HG03139 (cell line): Measurements from ENCODE around the gene VPS8.
"Not testable (repeated sequence)": the region's sequence is repeated elsewhere in the genome, so short reads cannot be mapped to it uniquely, and the experiment has no call there.

ENCODE experiments used
- ATAC-seq: cut with Tn5 transposase; IDR thresholded peaks from one replicate; pipeline ENCODE4 v1.9.1; 2021; ENCODE audit not compliant: unreplicated experiment

VPS8 gene

DNA sequence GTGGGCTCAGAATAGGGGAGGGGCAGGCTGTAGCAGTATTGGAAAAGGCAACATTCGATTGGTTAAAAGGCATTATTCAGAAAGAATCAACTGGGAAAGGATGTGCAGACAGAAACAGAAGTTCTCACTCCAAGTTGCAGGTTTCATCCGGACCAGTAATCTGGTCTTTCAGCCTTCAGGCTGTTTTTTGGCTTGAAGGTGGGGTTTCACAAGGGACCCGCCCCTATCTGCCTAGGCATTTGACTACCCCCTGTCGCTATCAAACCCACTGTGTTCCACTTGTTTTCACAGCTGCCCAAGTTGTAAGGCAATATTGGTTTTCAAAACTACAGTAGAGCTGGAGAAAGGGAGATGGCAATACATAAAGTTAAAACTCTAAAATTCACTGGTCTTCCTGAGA lies 96.9 kb downstream of the VPS8 start:
- ATAC-seq = no peak

DNA sequence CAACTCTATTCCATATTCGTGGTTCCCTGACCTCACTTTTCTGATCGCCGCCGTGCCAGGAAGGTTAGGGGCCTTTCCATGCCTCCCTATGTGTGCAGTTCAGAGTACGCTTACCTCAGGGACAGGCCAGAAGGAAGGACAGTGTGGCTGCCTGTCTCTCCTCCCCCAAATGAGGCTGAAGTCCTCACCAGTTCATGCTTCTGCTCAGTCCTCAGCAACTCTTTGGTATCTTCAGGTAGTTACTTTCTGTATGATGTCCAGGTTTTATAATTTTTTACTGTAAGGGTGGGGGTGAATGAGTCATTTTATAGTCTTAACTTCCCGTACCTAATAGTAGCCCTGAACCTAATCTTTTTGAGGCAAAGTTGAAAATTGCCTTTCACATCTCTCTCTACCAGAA lies 98.7 kb downstream of the VPS8 start:
- no peak for ATAC-seq

DNA sequence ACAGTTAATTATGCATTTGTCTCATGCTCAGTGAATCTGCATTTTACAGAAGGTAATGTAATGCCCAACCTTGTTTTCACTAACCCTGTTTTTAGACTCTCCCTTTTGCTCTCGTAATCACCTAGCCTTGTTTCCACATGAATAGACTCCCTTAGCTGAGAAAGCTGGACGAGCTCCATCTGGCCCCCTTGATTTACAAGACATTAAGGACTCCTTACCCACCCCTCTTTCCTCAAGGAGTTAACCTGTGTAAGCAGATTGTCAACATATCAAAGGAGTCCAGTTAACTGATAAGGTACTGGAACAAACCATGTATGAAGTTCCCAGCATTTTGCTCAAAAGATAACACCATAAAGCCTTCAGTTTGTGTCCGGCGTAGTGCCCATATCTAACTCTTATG lies 99.6 kb downstream of the VPS8 start:
- no peak for ATAC-seq

DNA sequence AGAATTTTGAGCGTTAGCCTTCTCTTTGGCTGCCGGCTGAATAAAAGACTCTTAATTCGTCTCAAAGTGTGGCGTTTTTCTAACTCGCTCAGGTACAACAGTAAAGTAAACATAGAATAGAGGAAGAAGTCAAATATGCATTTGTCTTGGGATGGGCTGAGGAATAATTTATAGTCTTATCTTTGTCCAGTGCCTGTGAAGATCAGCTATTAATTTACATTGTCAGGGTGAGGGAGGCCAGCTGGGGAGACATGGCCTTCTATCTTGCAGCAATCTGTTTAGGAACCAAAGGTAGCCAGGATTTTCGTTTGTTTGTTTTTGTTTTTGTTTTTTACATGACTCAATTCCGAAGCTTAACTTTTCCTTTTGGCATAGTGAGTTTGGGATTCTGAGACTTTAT lies 100.2 kb downstream of the VPS8 start:
- ATAC-seq = no peak

DNA sequence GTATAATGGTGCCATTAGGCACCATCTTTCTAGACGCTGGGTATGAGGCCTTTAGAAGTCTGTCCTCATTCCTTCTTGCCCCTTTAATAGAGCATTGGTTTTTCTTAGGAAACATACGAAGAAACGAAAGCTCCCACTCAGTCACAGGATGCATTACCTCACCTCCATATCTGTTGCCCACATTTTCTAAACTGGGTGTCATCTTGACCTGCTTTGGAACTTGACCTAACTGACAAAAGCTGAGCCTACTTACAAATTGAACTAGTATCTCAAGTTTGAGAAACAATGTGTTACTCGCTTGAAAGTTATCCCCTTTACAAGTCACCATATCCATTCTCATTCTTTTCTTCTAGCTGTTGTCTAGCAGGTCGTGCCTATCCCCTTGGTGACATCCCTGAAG lies 102.7 kb downstream of the VPS8 start:
- ATAC-seq = no peak

DNA sequence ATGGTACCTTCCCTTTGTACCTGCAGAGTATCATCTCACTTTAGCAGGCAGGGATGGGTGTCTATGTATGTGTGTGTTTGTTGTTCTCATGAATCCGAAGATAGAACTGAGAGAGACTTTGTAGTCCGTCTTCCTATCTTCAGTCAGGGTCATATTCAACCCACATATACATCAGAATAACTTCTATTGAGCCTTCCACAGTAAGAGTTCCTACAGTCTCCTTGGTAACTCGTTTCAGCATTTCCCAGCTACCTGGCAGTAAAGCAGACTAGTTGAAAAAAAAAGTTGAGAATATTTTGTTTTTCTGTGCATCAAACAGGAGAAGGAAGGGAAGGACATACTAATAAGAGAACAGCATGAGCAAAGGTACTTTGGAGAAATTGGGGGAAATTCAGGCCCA lies 106.8 kb downstream of the VPS8 start:
- no peak for ATAC-seq

DNA sequence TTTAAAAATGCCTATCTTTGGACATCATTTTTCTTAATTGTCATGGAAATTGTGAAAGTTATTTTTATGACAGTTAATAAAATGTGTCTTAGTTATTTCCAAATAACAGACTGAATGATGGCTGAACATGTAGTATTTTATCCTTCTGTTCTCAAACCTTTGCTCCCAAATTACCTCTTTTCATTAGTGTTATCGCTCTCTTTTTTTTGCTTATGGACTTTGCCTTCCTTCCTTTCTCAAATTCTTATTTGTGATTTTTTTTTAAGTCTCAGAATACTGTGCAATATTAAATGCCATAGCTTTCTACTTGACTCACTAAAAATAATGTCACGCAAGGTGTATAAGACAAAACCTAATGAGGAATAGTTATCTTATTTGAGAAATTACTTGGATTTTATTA lies 107.7 kb downstream of the VPS8 start:
- no peak for ATAC-seq

DNA sequence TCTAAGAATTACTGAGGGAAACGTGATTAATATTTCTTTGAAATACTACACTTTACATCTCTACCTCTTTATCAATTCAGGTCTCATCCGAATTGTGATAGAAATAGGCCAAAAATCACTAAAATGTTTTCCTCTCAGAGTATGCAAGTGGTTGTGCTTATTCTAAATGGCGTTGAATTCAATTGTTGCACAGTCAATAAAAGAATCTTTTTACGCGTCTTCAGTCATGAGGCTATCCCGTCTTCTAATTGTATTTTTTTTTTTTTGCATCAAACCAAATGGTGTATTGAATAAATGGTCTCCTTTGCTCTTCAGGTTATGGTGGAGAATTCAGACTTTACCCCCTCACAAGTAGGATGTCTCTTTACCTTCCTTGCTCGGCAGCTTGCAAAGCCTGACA lies 112.6 kb downstream of the VPS8 start:
- no peak for ATAC-seq

DNA sequence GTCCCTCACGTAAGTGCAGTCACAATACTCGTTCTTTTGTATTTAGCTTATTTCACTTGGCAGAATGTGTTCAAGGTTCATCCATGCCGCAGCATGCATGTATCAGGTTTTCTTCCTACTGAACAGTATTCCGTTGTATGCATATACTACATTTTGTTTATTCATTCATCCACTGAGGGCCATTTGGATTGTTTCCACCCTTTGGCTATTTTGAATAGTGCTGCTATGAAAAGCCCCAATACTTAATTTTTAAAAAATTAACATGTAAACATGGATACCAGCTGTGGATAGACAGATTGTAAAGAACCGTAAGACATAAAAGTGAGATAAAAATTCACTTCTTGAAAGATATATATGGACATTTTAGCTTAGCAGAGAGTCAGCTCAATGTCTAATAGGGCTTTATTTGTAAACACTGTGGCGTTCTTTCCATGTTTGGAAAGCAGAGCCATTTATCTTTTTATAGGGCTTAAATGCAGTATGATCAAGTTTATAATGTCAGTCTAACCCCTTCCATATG lies 115.9 kb downstream of the VPS8 start:
- no peak for ATAC-seq

DNA sequence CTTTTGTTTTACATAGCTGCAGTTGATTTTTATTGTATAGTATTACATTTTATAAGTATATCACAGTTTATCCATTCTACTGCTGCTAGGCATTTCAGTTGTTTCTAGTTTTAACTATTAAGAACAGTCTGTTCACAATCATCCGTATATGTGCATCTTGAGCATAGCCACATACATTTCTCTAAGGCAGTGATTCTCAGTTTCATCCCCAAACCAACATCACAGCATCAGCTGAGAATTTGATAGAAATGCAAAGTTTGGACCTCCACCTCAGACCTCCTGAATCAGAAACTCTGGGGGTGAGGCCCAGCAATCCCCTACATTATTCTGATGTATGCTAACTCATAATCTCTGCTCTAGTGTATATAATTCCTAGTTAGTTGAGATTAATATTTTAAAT lies 120.8 kb downstream of the VPS8 start:
- no peak for ATAC-seq

DNA sequence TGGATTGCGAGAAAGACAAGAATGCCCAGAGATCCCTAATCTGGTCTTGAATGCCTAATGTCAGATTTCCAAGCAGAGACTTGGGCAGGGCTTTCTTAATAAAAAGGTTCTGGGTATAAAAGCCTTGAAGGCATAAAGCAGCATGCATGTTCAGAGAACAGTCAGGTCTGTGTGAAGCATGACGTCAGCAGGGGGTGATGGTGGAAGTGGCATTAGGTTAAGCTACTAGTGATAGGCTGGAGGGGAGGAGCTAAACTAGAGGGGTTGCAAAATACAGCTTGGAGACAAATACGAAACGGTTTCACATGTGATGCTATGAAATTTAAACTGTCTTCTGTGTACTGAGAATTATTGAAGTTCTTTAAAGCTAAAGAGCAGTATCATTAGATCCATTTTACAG lies 125.6 kb downstream of the VPS8 start:
- no peak for ATAC-seq

DNA sequence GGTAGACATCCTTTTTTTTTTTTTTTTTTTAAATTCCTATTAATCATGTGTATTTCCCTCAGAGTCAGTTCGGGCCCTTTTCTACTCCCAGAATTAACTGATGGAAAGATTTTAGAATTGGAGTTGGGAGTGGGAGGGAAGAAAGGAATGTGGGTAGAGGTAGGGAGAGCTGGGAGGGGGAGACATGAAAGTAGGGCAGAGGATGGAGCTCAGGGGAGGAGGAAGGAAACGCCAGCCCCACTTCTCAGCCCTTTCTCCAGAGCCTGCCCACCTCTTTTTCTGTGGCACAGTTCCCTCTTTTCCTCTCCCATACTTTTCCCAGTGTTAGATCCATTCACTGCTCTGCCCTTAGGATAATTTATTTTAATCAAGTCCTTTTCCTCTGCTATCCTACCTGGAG lies 129.4 kb downstream of the VPS8 start:
- ATAC-seq = no peak

DNA sequence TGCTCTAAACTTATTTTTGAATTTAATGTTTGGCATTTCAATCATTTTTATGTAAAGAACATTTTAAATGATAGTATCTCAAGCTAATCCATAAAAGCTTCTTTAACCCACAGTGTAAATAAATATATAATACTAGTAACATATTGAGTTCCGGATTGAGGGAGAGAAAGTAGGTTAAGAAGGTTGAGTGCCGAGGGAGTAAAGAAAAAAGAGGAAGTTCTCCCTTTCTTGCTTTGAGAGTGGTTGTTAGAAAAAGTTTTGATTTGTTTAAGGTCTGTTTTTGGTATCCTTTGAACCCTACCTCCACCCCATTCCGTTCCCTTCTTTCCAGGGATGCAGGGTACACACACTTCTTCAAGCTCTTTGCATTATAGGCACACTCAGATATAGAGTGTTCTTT lies 130.8 kb downstream of the VPS8 start:
- ATAC-seq = no peak

DNA sequence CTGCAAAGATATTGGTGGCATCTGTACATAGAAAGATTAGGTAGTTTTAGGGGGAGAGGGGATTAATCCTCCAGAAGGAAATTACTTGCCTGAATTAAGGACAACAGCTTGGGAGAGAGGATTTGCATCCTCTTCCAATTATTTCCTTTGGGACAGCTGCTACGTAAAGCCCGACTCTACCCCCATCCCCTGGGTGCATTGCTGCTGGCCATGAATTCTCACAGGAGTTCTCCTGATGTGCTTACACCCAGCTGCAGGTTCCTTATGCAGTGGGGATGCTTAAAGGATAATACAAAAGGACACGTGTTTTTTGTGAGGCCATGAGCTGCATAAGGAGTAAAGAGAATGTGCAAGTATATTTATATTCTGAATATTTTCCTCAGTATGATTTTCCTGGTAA lies 132.3 kb downstream of the VPS8 start:
- no peak for ATAC-seq

DNA sequence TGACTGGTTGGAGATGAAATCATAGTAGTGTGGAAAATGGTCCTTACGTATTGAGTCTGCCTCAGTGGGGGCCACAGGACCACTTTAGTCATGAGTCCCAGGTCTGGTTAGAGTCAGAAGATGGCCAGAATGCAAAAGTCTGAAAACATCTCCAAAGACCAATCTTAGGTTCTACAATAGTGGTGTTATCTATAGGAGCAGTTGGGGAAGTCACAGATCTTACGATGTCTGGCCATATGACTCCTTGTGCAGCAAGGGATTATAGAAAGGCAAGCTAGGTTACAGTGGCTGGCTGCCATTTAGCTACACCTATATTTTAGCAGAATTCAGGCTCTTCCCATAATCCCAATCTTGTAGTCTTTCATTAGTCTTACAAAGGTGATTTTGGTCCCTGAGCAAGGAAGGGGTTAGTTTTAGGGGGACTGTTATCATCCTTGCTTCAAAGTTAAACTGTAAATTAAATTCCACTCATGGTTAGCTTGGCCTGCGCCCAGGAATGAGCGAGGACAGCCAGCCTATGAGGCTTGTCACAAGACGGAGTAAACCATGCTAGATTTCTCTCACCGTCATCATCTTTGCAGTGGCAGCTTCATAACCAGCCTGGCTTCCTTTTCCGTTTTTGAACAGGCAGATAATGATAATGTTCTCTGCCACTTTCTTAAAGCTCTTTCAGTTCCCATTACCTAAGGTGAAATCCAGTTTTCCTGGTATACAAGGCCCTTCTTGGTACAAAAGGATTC lies 134.1 kb downstream of the VPS8 start:
- no peak for ATAC-seq

DNA sequence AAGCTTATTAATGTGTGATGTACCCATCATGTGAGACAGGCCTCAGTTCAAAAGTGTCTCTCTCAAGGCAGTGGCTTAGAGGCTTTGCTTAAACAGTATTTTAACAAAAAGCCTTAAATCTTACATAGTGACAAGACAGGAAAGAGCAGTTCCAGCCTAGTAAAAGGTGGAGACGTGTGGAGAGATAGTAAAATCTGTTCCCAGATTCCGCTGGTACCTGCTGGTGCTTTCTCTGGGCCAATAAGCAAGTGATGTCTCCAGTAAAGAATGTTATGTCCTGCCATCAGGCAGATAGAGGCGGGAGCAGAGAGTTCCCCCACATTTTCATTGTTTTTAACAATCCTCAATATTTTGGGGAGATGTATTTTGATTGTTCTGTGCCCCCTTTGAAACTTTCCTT lies 135.0 kb downstream of the VPS8 start:
- ATAC-seq = no peak

DNA sequence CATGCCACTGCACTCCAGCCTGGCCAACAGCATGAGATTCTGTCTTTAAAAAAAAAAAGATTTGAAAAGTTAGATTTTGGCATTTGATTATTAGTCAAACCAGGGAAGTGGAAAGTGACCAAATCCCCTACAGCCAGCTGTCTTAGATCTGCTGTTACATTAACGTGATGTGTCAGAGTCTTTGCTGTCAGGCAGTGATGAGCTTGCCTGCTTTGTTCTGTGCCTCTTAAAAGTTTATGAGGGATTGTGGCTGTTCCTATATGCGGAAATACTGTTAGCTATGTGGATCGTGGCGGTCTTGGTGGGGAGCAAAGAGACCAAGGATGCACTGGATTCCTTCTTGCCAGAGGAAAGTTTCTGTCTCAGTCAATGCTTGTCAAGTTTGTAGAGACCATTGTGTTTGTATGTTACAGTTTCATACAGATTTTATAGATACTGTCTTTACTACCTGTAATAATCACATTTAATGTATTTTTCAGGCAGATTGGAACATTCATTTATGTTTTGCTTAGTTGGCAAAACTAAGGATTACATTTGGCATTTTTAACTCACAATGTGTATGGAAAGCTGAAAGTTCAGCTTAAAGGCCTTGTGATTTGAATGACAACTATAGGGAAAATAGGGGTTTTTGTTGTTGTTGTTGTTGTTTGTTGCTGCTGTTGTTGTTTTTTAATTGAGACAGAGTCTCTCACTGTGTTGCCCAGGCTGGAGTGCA lies 137.4 kb downstream of the VPS8 start:
- no peak for ATAC-seq

DNA sequence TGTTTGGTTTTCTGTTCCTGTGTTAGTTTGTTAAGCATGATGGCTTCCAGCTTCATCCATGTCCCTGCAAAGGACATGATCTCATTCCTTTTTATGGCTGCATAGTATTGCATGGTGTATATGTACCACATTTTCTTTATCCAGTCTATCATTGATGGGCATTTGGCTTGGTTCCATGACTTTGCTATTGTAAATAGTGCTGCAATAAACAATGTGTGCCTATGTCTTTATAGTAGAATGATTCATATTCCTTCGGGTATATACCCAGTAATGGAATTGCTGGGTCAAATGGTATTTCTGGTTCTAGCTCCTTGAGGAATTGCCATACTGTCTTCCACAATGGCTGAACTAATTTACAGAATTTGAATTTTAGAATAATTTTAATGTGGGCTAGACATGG lies 138.8 kb downstream of the VPS8 start:
- not testable (repeated sequence) for ATAC-seq

DNA sequence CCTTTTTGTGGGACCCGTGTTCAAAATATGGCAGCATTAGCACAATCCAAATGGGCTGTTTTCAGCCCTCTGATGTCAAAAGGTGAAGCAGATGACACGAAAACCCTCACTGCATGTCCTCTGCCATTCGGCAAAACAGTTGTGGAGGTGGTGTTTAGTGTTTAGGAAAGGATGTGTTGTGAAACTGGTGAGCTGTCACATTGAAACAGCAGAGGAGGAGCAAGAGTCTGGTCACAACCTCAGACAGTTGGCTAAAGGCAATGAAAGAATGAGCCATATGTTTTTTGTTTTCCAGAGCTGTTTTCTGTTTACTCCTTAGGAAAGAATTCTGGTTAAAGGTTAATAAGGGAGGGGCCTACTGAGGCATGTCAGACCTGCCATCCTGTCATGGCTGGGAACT lies 140.7 kb downstream of the VPS8 start:
- ATAC-seq = no peak

DNA sequence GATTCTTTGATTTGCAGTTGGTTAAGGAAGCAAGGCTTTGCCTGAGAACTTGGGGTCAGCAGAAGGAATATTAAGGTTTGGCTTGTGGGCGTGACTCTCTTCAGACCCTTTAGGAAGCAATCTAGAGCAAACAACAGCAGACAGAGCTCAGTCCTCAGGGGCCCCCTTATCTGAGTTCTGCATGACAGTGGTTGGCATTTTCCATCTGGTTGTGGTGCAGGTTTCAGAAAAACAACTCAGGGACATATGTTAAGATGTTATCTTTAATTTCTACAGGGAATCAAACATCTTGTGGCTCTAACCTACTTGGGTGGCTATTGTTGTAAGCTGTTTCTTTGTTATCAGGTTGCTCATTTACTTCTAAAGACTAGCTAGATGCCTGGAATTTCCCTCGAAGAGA lies 141.4 kb downstream of the VPS8 start:
- ATAC-seq = no peak

DNA sequence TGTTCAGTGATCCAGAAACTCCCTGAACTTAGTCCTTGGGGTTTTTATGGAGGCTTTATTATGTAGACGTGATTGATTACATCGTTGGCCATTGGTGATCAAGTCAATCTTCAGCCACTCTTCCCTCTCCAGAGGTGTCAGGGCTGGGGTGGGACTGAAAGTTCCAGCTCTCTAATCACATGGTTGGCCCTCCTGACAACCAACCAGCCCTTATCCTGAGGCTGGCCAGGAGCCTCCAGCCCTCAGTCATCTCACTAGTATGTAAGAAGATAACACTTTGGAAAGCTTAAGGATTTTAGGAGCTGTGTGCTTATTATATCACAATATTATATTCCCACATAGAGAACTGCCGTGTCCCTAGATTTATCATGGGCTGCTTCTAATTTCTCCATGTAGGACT lies 142.3 kb downstream of the VPS8 start:
- no peak for ATAC-seq

DNA sequence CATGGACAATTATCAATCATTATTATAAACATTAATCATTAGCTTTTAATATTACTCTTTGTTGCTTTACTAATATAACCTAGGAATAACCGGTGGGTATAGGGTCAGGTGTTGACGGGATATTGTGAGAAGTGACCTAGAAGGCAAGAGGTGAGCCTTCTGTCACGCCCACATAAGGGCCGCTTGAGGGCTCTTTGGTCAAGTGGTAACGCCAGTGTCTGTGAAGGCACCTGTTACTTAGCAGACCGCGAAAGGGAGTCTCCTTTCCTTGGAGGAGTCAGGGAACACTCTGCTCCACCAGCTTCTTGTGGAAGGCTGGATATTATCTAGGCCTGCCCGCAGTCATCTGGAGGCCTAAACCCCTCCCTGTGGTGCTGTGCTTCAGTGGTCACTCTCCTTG lies 142.9 kb downstream of the VPS8 start:
- not testable (repeated sequence) for ATAC-seq
